CD14-positive monocyte (primary cell): Measurements from ENCODE around the gene SCUBE3. TPM values are rescaled to one million over a fixed set of nuclear protein-coding genes. Genes with fewer than 3 reads are reported as not detected.

Source experiments
- DNase-seq, 3 donors: peaks; one replicate each; pipeline ENCODE4 v3.0.0-alpha.2; 2011 to 2022
- H2AFZ ChIP-seq: 2 replicates; pipeline ENCODE4 v1.6.0; 2012; ENCODE audit warnings: mild to moderate bottlenecking, low read depth, low read length, inconsistent platforms; ENCODE audit not compliant: insufficient read depth, poor library complexity, severe bottlenecking
- H3K27ac ChIP-seq, 2 donors: 1 replicate in 1 of 2; 2 replicates in 1 of 2; pipeline ENCODE4 v1.5.1; 2012 to 2013; ENCODE audit warnings: low read length in 2 of 2, control low read depth in 1 of 2, inconsistent platforms in 1 of 2, low read depth in 1 of 2, mild to moderate bottlenecking in 1 of 2
- H3K27me3 ChIP-seq, 2 donors: one replicate each; pipeline versions ENCODE4 v1.6.0 to v1.6.1; 2011 to 2013; ENCODE audit warnings: low read length in 2 of 2; ENCODE audit not compliant: control insufficient read depth in 2 of 2, insufficient read depth in 2 of 2
- H3K36me3 ChIP-seq, 2 donors: replicated peaks in 1 of 2; 1 replicate in 1 of 2; 2 replicates in 1 of 2; pipeline versions ENCODE4 v1.5.1 to v1.6.1; 2012 to 2013; ENCODE audit warnings: low read length in 2 of 2, control low read depth in 1 of 2, inconsistent platforms in 1 of 2, mild to moderate bottlenecking in 1 of 2; ENCODE audit not compliant: insufficient read depth in 2 of 2, control insufficient read depth in 1 of 2
- H3K4me1 ChIP-seq, 2 donors: 1 replicate in 1 of 2; 2 replicates in 1 of 2; pipeline versions ENCODE4 v1.5.1 to v1.6.1; 2012 to 2013; ENCODE audit warnings: low read length in 2 of 2, control low read depth in 1 of 2, inconsistent platforms in 1 of 2, mild to moderate bottlenecking in 1 of 2, moderate library complexity in 1 of 2; ENCODE audit not compliant: insufficient read depth in 2 of 2, control insufficient read depth in 1 of 2
- H3K4me2 ChIP-seq: replicated peaks from 2 replicates; pipeline ENCODE3; 2012; ENCODE audit warnings: low read length, moderate library complexity, mild to moderate bottlenecking; ENCODE audit not compliant: poor library complexity, severe bottlenecking; ENCODE audit errors: extremely low read depth
- H3K4me3 ChIP-seq, 3 experiments: fragments of 200-600 bp in 1 of 3; sonication (generic) in 1 of 3; replicated peaks in 1 of 3; 1 replicate in 2 of 3; 2 replicates in 1 of 3; pipeline ENCODE4 v1.5.1; 2011 to 2013; ENCODE audit warnings: low read length in 3 of 3, mild to moderate bottlenecking in 3 of 3, control low read depth in 2 of 3, low read depth in 2 of 3, inconsistent platforms in 1 of 3, moderate library complexity in 1 of 3
- H3K79me2 ChIP-seq: 2 replicates; pipeline ENCODE4 v1.6.0; 2012; ENCODE audit warnings: mild to moderate bottlenecking, control low read depth, inconsistent platforms, low read length, moderate library complexity; ENCODE audit not compliant: insufficient read depth
- H3K9ac ChIP-seq: 2 replicates; pipeline ENCODE4 v1.6.0; 2017; ENCODE audit warnings: low read length, mild to moderate bottlenecking; ENCODE audit not compliant: insufficient read depth, poor library complexity, severe bottlenecking
- H3K9me3 ChIP-seq, 2 donors: replicated peaks in 1 of 2; 1 replicate in 1 of 2; 2 replicates in 1 of 2; pipeline versions ENCODE4 v1.5.1 to v1.6.1; 2012 to 2013; ENCODE audit warnings: low read length in 2 of 2, control low read depth in 1 of 2; ENCODE audit not compliant: control insufficient read depth in 1 of 2, insufficient read depth in 1 of 2
- H4K20me1 ChIP-seq: 2 replicates; pipeline ENCODE4 v1.6.0; 2012; ENCODE audit warnings: mild to moderate bottlenecking, low read length, control low read depth, moderate library complexity; ENCODE audit not compliant: insufficient read depth
- H3K27ac Mint-ChIP-seq, 7 donors: one replicate each; pipeline ENCODE4 v1.8.0; 2020; ENCODE audit warnings: mild to moderate bottlenecking in 7 of 7, mixed read lengths in 7 of 7, moderate library complexity in 6 of 7, inconsistent platforms in 2 of 7
- H3K27me3 Mint-ChIP-seq, 3 donors: one replicate each; pipeline ENCODE4 v1.8.0; 2021 to 2022; ENCODE audit warnings: low read depth in 3 of 3, mild to moderate bottlenecking in 3 of 3, mixed read lengths in 3 of 3, moderate library complexity in 3 of 3, inconsistent platforms in 1 of 3
- H3K36me3 Mint-ChIP-seq, 2 donors: one replicate each; pipeline ENCODE4 v1.8.0; 2020; ENCODE audit warnings: mixed read lengths in 2 of 2, inconsistent platforms in 1 of 2, mild to moderate bottlenecking in 1 of 2
- H3K4me1 Mint-ChIP-seq: one replicate; pipeline ENCODE4 v1.8.0; 2020; ENCODE audit warnings: mild to moderate bottlenecking, mixed read lengths
- H3K4me3 Mint-ChIP-seq, 2 donors: one replicate each; pipeline ENCODE4 v1.8.0; 2020; ENCODE audit warnings: mild to moderate bottlenecking in 2 of 2, mixed read lengths in 2 of 2, moderate library complexity in 1 of 2
- H3K9me3 Mint-ChIP-seq, 7 donors: one replicate each; pipeline ENCODE4 v1.8.0; 2020 to 2022; ENCODE audit warnings: mixed read lengths in 7 of 7, mild to moderate bottlenecking in 6 of 7, moderate library complexity in 6 of 7, inconsistent platforms in 2 of 7
- WGBS: methylation state at CpG from one replicate; pipeline ENCODE4 v1.1.5; 2013; ENCODE audit warnings: missing lambda C conversion rate; ENCODE audit not compliant: insufficient coverage; 5-methylcytosine and 5-hydroxymethylcytosine counted together
- intact Hi-C, 2 donors: fragments of 100-400 bp; cut with micrococcal nuclease; formaldehyde crosslinking; loops; one replicate each; pipeline versions ENCODE4 v1.15.0 to v1.15.1; 2023
- polyA plus RNA-seq, 3 donors: library from polyadenylated mRNA; depleted of rRNA in 1 of 3; unstranded in 2 of 3; stranded (reverse) in 1 of 3; fragments of 300-500 nt in 2 of 3; fragments of >200 nt in 1 of 3; fragmentation: Illumina TruSeq in 2 of 3; gene quantifications; 1 replicate in 2 of 3; 2 replicates in 1 of 3; pipeline ENCODE4 v1.2.3, GENCODE V29; 2012 to 2021
- TF ChIP-seq, protein P1 (sequence below): fragments of 200-600 bp; IDR thresholded peaks from one replicate; pipeline ENCODE4 v1.8.0; 2022; ENCODE audit warnings: antibody characterized with exemption, mild to moderate bottlenecking

SCUBE3 gene
- polyA plus RNA-seq, 3 donors, result not detected

GRCh38 chr6:35223396-35223795, 9.6 kb downstream of the SCUBE3 start:
- 78% methylated on average over 1 of the region's 2 CpGs for WGBS
- Histone ChIP-seq H3K79me2 (no peaks in the 10 kb centered on the region), H3K4me3 (no peak overlapping the region), H3K4me1 (peaks cover 2 to 5% of the 10 kb centered on the region in 2 donors), H3K27ac (no peak overlapping the region), H3K36me3 (no peaks in the 10 kb centered on the region), H3K9me3 (no peaks in the 10 kb centered on the region), H3K27me3 (peaks cover 17 to 29% of the 10 kb centered on the region in 2 donors), H2AFZ (no peak overlapping the region), H3K4me2 (no peak overlapping the region), H4K20me1 (no peaks in the 10 kb centered on the region), H3K9ac (no peak overlapping the region)
- H3K27ac Mint-ChIP-seq, result no peak overlapping the region
- H3K4me3 Mint-ChIP-seq, result no peak overlapping the region
- TF ChIP-seq, protein P1, sequence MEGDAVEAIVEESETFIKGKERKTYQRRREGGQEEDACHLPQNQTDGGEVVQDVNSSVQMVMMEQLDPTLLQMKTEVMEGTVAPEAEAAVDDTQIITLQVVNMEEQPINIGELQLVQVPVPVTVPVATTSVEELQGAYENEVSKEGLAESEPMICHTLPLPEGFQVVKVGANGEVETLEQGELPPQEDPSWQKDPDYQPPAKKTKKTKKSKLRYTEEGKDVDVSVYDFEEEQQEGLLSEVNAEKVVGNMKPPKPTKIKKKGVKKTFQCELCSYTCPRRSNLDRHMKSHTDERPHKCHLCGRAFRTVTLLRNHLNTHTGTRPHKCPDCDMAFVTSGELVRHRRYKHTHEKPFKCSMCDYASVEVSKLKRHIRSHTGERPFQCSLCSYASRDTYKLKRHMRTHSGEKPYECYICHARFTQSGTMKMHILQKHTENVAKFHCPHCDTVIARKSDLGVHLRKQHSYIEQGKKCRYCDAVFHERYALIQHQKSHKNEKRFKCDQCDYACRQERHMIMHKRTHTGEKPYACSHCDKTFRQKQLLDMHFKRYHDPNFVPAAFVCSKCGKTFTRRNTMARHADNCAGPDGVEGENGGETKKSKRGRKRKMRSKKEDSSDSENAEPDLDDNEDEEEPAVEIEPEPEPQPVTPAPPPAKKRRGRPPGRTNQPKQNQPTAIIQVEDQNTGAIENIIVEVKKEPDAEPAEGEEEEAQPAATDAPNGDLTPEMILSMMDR, result no peak
- H3K36me3 Mint-ChIP-seq, result no peaks in the 10 kb centered on the region
- DNase-seq, result no peak
- intact Hi-C loops, result no loop called here
- no peaks in the 10 kb centered on the region for H3K9me3 Mint-ChIP-seq
- H3K27me3 Mint-ChIP-seq, result peaks cover 26 to 55% (median 42%) of the 10 kb centered on the region in 3 donors
- H3K4me1 Mint-ChIP-seq, result peaks cover 4% of the 10 kb centered on the region

- no peak overlapping the region for H3K27ac Mint-ChIP-seq
- Histone ChIP-seq H3K27me3 (peaks cover 12 to 25% of the 10 kb centered on the region in 2 donors), H3K4me2 (no peak overlapping the region), H3K4me3 (no peak overlapping the region), H3K4me1 (peaks cover 0 to 2% of the 10 kb centered on the region in 2 donors), H3K36me3 (no peaks in the 10 kb centered on the region), H4K20me1 (no peaks in the 10 kb centered on the region), H3K79me2 (no peaks in the 10 kb centered on the region), H3K9ac (no peak overlapping the region), H3K9me3 (no peaks in the 10 kb centered on the region), H2AFZ (no peak overlapping the region), H3K27ac (no peak overlapping the region)
- TF ChIP-seq, protein P1, result no peak
- H3K4me1 Mint-ChIP-seq, result peaks cover 3% of the 10 kb centered on the region
- H3K36me3 Mint-ChIP-seq, result no peaks in the 10 kb centered on the region
- H3K27me3 Mint-ChIP-seq, result peaks cover 20 to 45% (median 38%) of the 10 kb centered on the region in 3 donors
- H3K9me3 Mint-ChIP-seq, result no peaks in the 10 kb centered on the region
- intact Hi-C loops, result no loop called here
- no peak for DNase-seq
- no CpG with 5 or more reads among the region's 4 CpGs for WGBS
- H3K4me3 Mint-ChIP-seq, result no peak overlapping the region
These were observed 11.0 kb downstream of the SCUBE3 start for GRCh38 chr6:35224720-35225119.
